A549 (cell line): ENCODE data around the gene SVOPL. TPM values are rescaled to one million over a fixed set of nuclear protein-coding genes. Genes with fewer than 3 reads are reported as not detected.

Source experiments
- ATAC-seq, 2 experiments: fragments of 200-7000 bp in 1 of 2; fragments of >200 bp in 1 of 2; cut with Nextera tagmentation in 1 of 2; cut with Tn5 transposase in 1 of 2; 3 replicates each; pipeline versions ENCODE4 v1.8.0 to v1.9.1; 2018 to 2020; ENCODE audit warnings: mild to moderate bottlenecking in 1 of 2, moderate library complexity in 1 of 2
- CTCF ChIA-PET: fragments of 300-600 bp; sonication (Branson Sonifier 250); formaldehyde crosslinking; extraction: SDS; loops from one replicate; lab custom pipeline; 2021; ENCODE audit warnings: antibody characterized with exemption, inconsistent platforms; lab: Yijun Ruan, JAX
- POLR2A ChIA-PET: fragments of 350-600 bp; formaldehyde crosslinking; extraction: SDS; loops from one replicate; lab custom pipeline; 2021; ENCODE audit warnings: antibody characterized with exemption, inconsistent platforms; lab: Yijun Ruan, JAX
- DNase-seq, 2 experiments: peaks; one replicate each; pipeline versions ENCODE4 v3.0.0 to v3.0.0-alpha.2; 2011 to 2016; ENCODE audit warnings: low read depth in 1 of 2, low spot score in 1 of 2
- FAIRE-seq: peaks from 2 replicates; lab custom pipeline; 2011; peaks lifted over from hg19 to GRCh38; lab: Jason Lieb, UNC
- H3K27ac ChIP-seq, 2 experiments: fragments of >200 bp; sonication (Bioruptor Twin); formaldehyde crosslinking; 3 replicates each; pipeline ENCODE4 v1.5.1; 2016 to 2017
- H3K4me1 ChIP-seq: fragments of >200 bp; sonication (Bioruptor Twin); formaldehyde crosslinking; 3 replicates; pipeline ENCODE4 v1.6.1; 2016
- H3K4me2 ChIP-seq: fragments of >200 bp; sonication (Bioruptor Twin); formaldehyde crosslinking; 3 replicates; pipeline ENCODE4 v1.6.1; 2016
- H3K4me3 ChIP-seq: fragments of >200 bp; sonication (Bioruptor Twin); formaldehyde crosslinking; 3 replicates; pipeline ENCODE4 v1.5.1; 2016
- H3K9me3 ChIP-seq: fragments of >200 bp; sonication (Bioruptor Twin); formaldehyde crosslinking; 3 replicates; pipeline ENCODE4 v1.6.1; 2016
- FOSB ChIP-seq: fragments of 250-450 bp; sonication (Bioruptor Pico); IDR thresholded peaks from 2 replicates; pipeline ENCODE4 v1.5.0; 2020; ENCODE audit warnings: mild to moderate bottlenecking, moderate library complexity
- FOXS1 ChIP-seq: fragments of 250-450 bp; sonication (Bioruptor Pico); IDR thresholded peaks from 2 replicates; pipeline ENCODE4 v1.5.0; 2020; ENCODE audit warnings: mild to moderate bottlenecking, moderate library complexity
- HOXA7 ChIP-seq: fragments of 250-450 bp; sonication (Bioruptor Pico); IDR thresholded peaks from 2 replicates; pipeline ENCODE4 v1.5.0; 2020; ENCODE audit warnings: mild to moderate bottlenecking, moderate library complexity
- HOXB5 ChIP-seq: fragments of 250-450 bp; sonication (Bioruptor Pico); IDR thresholded peaks from 2 replicates; pipeline ENCODE4 v1.5.0; 2020; ENCODE audit warnings: mild to moderate bottlenecking, moderate library complexity
- KDM1A ChIP-seq: fragments of 200-600 bp; sonication (generic); IDR thresholded peaks from 2 replicates; pipeline ENCODE4 v1.6.1; 2016; ENCODE audit warnings: low read depth, mild to moderate bottlenecking
- MAFK ChIP-seq: fragments of 450-650 bp; IDR thresholded peaks from 2 replicates; pipeline ENCODE4 v1.6.1; 2014; ENCODE audit not compliant: partially characterized antibody
- MAZ ChIP-seq: fragments of 150-350 bp; IDR thresholded peaks from 2 replicates; pipeline ENCODE4 v1.6.1; 2014; ENCODE audit warnings: antibody characterized with exemption, low read depth, low read length, borderline replicate concordance
- RARB ChIP-seq: fragments of 250-450 bp; sonication (Bioruptor Pico); IDR thresholded peaks from 2 replicates; pipeline ENCODE4 v1.8.0; 2021; ENCODE audit warnings: mild to moderate bottlenecking, moderate library complexity
- RCOR1 ChIP-seq: fragments of 150-350 bp; IDR thresholded peaks from 2 replicates; pipeline ENCODE4 v1.6.1; 2014; ENCODE audit warnings: antibody characterized with exemption, low read length, low read depth
- RFX5 ChIP-seq: fragments of 450-650 bp; IDR thresholded peaks from 2 replicates; pipeline ENCODE4 v1.7.1; 2014; ENCODE audit warnings: antibody characterized with exemption, mild to moderate bottlenecking, moderate library complexity
- RNF2 ChIP-seq: fragments of 200-600 bp; sonication (generic); IDR thresholded peaks from 2 replicates; pipeline ENCODE4 v1.6.1; 2016; ENCODE audit warnings: low read depth, mild to moderate bottlenecking, antibody characterized with exemption, moderate library complexity, borderline replicate concordance
- SMC3 ChIP-seq: fragments of >200 bp; sonication (Bioruptor Twin); formaldehyde crosslinking; IDR thresholded peaks from 3 replicates; pipeline ENCODE4 v1.6.1; 2018; ENCODE audit warnings: inconsistent platforms
- SREBF2 ChIP-seq: fragments of 450-650 bp; IDR thresholded peaks from 2 replicates; pipeline ENCODE4 v1.6.1; 2014; ENCODE audit warnings: mild to moderate bottlenecking, moderate library complexity
- TFCP2L1 ChIP-seq: fragments of 250-450 bp; sonication (Bioruptor Pico); IDR thresholded peaks from 2 replicates; pipeline ENCODE4 v1.5.0; 2021; ENCODE audit warnings: mild to moderate bottlenecking
- TP53 ChIP-seq: fragments of 250-450 bp; sonication (Bioruptor Pico); IDR thresholded peaks from 2 replicates; pipeline ENCODE4 v1.5.0; 2021; ENCODE audit warnings: mild to moderate bottlenecking, moderate library complexity
- ZC3H11A ChIP-seq: fragments of 450-650 bp; IDR thresholded peaks from 2 replicates; pipeline ENCODE4 v1.6.1; 2014; ENCODE audit warnings: antibody characterized with exemption, mild to moderate bottlenecking
- ZNF302 ChIP-seq: fragments of 250-450 bp; sonication (Bioruptor Pico); IDR thresholded peaks from 2 replicates; pipeline ENCODE4 v1.9.0; 2021; ENCODE audit warnings: inconsistent platforms, mild to moderate bottlenecking, moderate library complexity
- WGBS: methylation state at CpG from one replicate; pipeline ENCODE4 v1.1.6; 2017; ENCODE audit errors: missing lambda C conversion rate; 5-methylcytosine and 5-hydroxymethylcytosine counted together
- polyA plus RNA-seq, 4 experiments: library from polyadenylated mRNA; depleted of rRNA in 3 of 4; stranded (reverse); fragments of >200 nt; fragmentation: RNase III in 1 of 4; extraction: RNeasy Plus Mini Kit Qiagen cat#74134 plus additional on column Dnase treatment in 1 of 4; gene quantifications; 2 replicates in 3 of 4; 3 replicates in 1 of 4; pipeline ENCODE4 v1.2.3, GENCODE V29; 2011 to 2017
- TF ChIP-seq, protein P1 (sequence below): fragments of 250-450 bp; sonication (Bioruptor Pico); IDR thresholded peaks from 2 replicates; pipeline ENCODE4 v1.5.0; 2021; ENCODE audit warnings: mild to moderate bottlenecking, moderate library complexity, borderline replicate concordance
- TF ChIP-seq, protein P2 (sequence below): IDR thresholded peaks from 2 replicates; pipeline ENCODE4 v1.6.1; 2012
- TF ChIP-seq, protein P3 (sequence below): fragments of 450-650 bp; IDR thresholded peaks from 2 replicates; pipeline ENCODE4 v1.6.1; 2014; ENCODE audit warnings: antibody characterized with exemption

The SVOPL gene
- polyA plus RNA-seq, 2 of the 4 experiments (the other 2 are of a cell fraction), result 0.21 TPM; not detected in 1

DNA sequence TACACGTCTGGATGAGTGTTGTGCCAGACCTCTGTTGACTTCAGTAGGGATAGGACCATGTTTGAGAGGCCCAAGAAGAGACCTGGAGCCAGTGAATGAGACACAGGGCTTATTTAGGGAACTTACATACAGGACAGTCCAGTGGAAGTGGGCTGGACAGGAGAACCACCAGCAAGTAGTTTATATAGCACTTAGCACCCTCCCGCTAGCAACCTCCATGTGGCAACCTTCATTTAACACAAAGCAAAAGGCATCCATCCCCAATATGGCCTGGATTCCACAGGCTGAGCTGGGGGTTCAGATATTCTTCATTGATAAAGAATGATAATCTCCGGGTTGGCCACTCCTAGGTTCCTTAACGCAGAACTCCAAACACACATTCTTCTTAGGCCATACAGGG is 147.4 kb downstream of the SVOPL start:
- TF ChIP-seq, protein P1, sequence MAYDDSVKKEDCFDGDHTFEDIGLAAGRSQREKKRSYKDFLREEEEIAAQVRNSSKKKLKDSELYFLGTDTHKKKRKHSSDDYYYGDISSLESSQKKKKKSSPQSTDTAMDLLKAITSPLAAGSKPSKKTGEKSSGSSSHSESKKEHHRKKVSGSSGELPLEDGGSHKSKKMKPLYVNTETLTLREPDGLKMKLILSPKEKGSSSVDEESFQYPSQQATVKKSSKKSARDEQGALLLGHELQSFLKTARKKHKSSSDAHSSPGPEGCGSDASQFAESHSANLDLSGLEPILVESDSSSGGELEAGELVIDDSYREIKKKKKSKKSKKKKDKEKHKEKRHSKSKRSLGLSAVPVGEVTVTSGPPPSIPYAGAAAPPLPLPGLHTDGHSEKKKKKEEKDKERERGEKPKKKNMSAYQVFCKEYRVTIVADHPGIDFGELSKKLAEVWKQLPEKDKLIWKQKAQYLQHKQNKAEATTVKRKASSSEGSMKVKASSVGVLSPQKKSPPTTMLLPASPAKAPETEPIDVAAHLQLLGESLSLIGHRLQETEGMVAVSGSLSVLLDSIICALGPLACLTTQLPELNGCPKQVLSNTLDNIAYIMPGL (CRISPR knock-in tag), result no peak
- TF ChIP-seq SMC3 (no peak), TP53 (CRISPR knock-in tag) (no peak), KDM1A (no peak), ZNF302 (CRISPR knock-in tag) (no peak), HOXA7 (no peak), ZC3H11A (no peak), RCOR1 (no peak), RFX5 (no peak), SREBF2 (no peak), RARB (CRISPR knock-in tag) (no peak), FOXS1 (CRISPR knock-in tag) (no peak), HOXB5 (CRISPR knock-in tag) (no peak)
- TF ChIP-seq, protein P2, sequence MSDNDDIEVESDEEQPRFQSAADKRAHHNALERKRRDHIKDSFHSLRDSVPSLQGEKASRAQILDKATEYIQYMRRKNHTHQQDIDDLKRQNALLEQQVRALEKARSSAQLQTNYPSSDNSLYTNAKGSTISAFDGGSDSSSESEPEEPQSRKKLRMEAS, result no peak
- Histone ChIP-seq H3K9me3 (no peaks in the 10 kb centered on the region), H3K4me3 (no peak overlapping the region), H3K4me1 (no peaks in the 10 kb centered on the region), H3K4me2 (no peak overlapping the region), H3K27ac (no peak overlapping the region)
- ChIA-PET CTCF (interaction anchor here (0.6 kb wide), 1 partner anchor 246 kb away, joined by 6 read pairs; no protein-coding TSS in a partner anchor), POLR2A (no interaction called here)
- ATAC-seq (no peak), DNase-seq (no peak), FAIRE-seq (no peak)
- 86% methylated on average over 4 of the region's 4 CpGs for WGBS

DNA sequence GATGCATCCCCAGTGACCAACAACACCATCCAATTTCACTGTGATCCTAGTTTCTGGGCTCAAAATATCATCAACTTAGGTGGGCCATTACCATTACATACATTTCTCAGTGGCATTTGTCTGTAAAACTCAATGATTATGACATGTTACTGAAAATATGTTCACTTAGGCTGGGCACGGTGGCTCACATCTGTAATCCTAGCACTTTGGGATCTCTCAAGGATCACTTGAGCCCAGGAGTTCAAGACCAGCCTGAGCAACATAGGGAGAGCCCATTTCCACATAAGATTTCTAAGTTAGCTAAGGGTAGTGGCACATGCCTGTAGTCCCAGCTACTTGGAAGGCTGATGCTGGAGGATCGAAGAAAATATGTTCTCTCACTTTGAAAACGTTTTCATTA is 150.1 kb downstream of the SVOPL start:
- H3K4me1 ChIP-seq, result no peaks in the 10 kb centered on the region
- no peak overlapping the region for H3K4me3 ChIP-seq
- WGBS, result 66% methylated on average over 3 of the region's 3 CpGs
- no peak overlapping the region for H3K27ac ChIP-seq
- ChIA-PET CTCF (no interaction called here), POLR2A (no interaction called here)
- TF ChIP-seq MAFK, result no peak
- no peak for TF ChIP-seq ZNF302 (CRISPR knock-in tag)
- no peak for TF ChIP-seq RARB (CRISPR knock-in tag)
- TF ChIP-seq, protein P1 (CRISPR knock-in tag), result no peak
- TF ChIP-seq, protein P3, sequence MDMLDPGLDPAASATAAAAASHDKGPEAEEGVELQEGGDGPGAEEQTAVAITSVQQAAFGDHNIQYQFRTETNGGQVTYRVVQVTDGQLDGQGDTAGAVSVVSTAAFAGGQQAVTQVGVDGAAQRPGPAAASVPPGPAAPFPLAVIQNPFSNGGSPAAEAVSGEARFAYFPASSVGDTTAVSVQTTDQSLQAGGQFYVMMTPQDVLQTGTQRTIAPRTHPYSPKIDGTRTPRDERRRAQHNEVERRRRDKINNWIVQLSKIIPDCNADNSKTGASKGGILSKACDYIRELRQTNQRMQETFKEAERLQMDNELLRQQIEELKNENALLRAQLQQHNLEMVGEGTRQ, result no peak
- no peak for TF ChIP-seq FOSB (CRISPR knock-in tag)
- TF ChIP-seq TP53 (CRISPR knock-in tag), result no peak
- no peak for TF ChIP-seq FOXS1 (CRISPR knock-in tag)
- TF ChIP-seq TFCP2L1 (CRISPR knock-in tag), result no peak
- no peak for TF ChIP-seq RNF2
- TF ChIP-seq HOXB5 (CRISPR knock-in tag), result no peak
- TF ChIP-seq, protein P2, result no peak
- no peak for TF ChIP-seq MAZ
- H3K4me2 ChIP-seq, result no peak overlapping the region
- no peak for ATAC-seq
- FAIRE-seq, result no peak
- DNase-seq, result no peak
- no peaks in the 10 kb centered on the region for H3K9me3 ChIP-seq
